ENCODE results near the gene GOLGA6L7. TPM values are rescaled to one million over a fixed set of nuclear protein-coding genes. Genes with fewer than 3 reads are reported as not detected.

The GOLGA6L7 gene
- total RNA-seq, 1 experiment from 2014 or later: not detected

GRCh38 chr15:28889346-28889745 lies 40.9 kb upstream of the GOLGA6L7 start:
- CTCF ChIA-PET: no interaction called here
- H3K9me3 ChIP-seq: no peaks in the 10 kb centered on the region
- intact Hi-C loops (cut with micrococcal nuclease; ENCODE audit: unreplicated experiment): no loop called here
- no peaks in the 10 kb centered on the region for H3K4me1 ChIP-seq
- TF ChIP-seq CTCF (IDR thresholded peaks at IDR 0.05; ENCODE audit: insufficient read depth in 1 of 2, low read depth in 1 of 2, low read length in 1 of 2, severe bottlenecking in 1 of 2, unreplicated experiment in 1 of 2): no peak
- DNase-seq: no peak
- H3K27me3 ChIP-seq (replicated peaks; ENCODE audit: control insufficient read depth, insufficient read depth, low read length): no peaks in the 10 kb centered on the region
- H3K4me3 ChIP-seq (ENCODE audit: low read depth, low read length): no peak overlapping the region
- no TSS peak for BruUV-seq (replicated peaks)
- Mint-ChIP-seq H3K4me1 (ENCODE audit: low read depth, unreplicated experiment) (no peaks in the 10 kb centered on the region), H3K4me3 (ENCODE audit: unreplicated experiment) (no peak overlapping the region), H3K27me3 (ENCODE audit: insufficient read depth, unreplicated experiment) (no peaks in the 10 kb centered on the region), H3K27ac (ENCODE audit: unreplicated experiment) (no peak overlapping the region), H3K9me3 (ENCODE audit: unreplicated experiment) (no peaks in the 10 kb centered on the region), H3K36me3 (ENCODE audit: insufficient read depth, unreplicated experiment) (no peaks in the 10 kb centered on the region)
- POLR2A ChIA-PET: no interaction called here
- no peaks in the 10 kb centered on the region for H3K36me3 ChIP-seq (ENCODE audit: control insufficient read depth, insufficient read depth, low read length)

GRCh38 chr15:28888900-28889299 lies 40.5 kb upstream of the GOLGA6L7 start:
- BruUV-seq (replicated peaks): no TSS peak
- intact Hi-C loops (cut with micrococcal nuclease; ENCODE audit: unreplicated experiment): no loop called here
- H3K36me3 ChIP-seq (ENCODE audit: control insufficient read depth, insufficient read depth, low read length): no peaks in the 10 kb centered on the region
- Mint-ChIP-seq H3K27ac (ENCODE audit: unreplicated experiment) (no peak overlapping the region), H3K4me1 (ENCODE audit: low read depth, unreplicated experiment) (no peaks in the 10 kb centered on the region), H3K27me3 (ENCODE audit: insufficient read depth, unreplicated experiment) (no peaks in the 10 kb centered on the region), H3K36me3 (ENCODE audit: insufficient read depth, unreplicated experiment) (no peaks in the 10 kb centered on the region), H3K9me3 (ENCODE audit: unreplicated experiment) (no peaks in the 10 kb centered on the region), H3K4me3 (ENCODE audit: unreplicated experiment) (no peak overlapping the region)
- no peak for TF ChIP-seq CTCF (IDR thresholded peaks at IDR 0.05; ENCODE audit: insufficient read depth in 1 of 2, low read depth in 1 of 2, low read length in 1 of 2, severe bottlenecking in 1 of 2, unreplicated experiment in 1 of 2)
- POLR2A ChIA-PET: no interaction called here
- H3K4me3 ChIP-seq (ENCODE audit: low read depth, low read length): no peak overlapping the region
- CTCF ChIA-PET: no interaction called here
- H3K9me3 ChIP-seq: no peaks in the 10 kb centered on the region
- DNase-seq: no peak
- no peaks in the 10 kb centered on the region for H3K27me3 ChIP-seq (replicated peaks; ENCODE audit: control insufficient read depth, insufficient read depth, low read length)
- H3K4me1 ChIP-seq: no peaks in the 10 kb centered on the region

- ChIA-PET POLR2A (no interaction called here), CTCF (no interaction called here)
- Mint-ChIP-seq H3K4me3 (ENCODE audit: unreplicated experiment) (no peak overlapping the region), H3K9me3 (ENCODE audit: unreplicated experiment) (no peaks in the 10 kb centered on the region), H3K4me1 (ENCODE audit: low read depth, unreplicated experiment) (no peaks in the 10 kb centered on the region), H3K27ac (ENCODE audit: unreplicated experiment) (no peak overlapping the region), H3K27me3 (ENCODE audit: insufficient read depth, unreplicated experiment) (no peaks in the 10 kb centered on the region), H3K36me3 (ENCODE audit: insufficient read depth, unreplicated experiment) (no peaks in the 10 kb centered on the region)
- no peak for TF ChIP-seq CTCF (IDR thresholded peaks at IDR 0.05; ENCODE audit: insufficient read depth in 1 of 2, low read depth in 1 of 2, low read length in 1 of 2, severe bottlenecking in 1 of 2, unreplicated experiment in 1 of 2)
- intact Hi-C loops (cut with micrococcal nuclease; ENCODE audit: unreplicated experiment): no loop called here
- Histone ChIP-seq H3K4me3 (ENCODE audit: low read depth, low read length) (no peak overlapping the region), H3K27me3 (replicated peaks; ENCODE audit: control insufficient read depth, insufficient read depth, low read length) (no peaks in the 10 kb centered on the region), H3K36me3 (ENCODE audit: control insufficient read depth, insufficient read depth, low read length) (no peaks in the 10 kb centered on the region), H3K9me3 (no peaks in the 10 kb centered on the region), H3K4me1 (no peaks in the 10 kb centered on the region)
- no TSS peak for BruUV-seq (replicated peaks)
- no peak for DNase-seq
Observed at GRCh38 chr15:28888302-28888894, 40.0 kb upstream of the GOLGA6L7 start.

All from Caco-2 (cell line).